GM23338 (cell line): ENCODE measurements around the gene BMF. TPM values are rescaled to one million over a fixed set of nuclear protein-coding genes. Genes with fewer than 3 reads are reported as not detected.

ENCODE experiments used
- CTCF ChIP-seq, 2 experiments: fragments of 200-600 bp in 1 of 2; sonication (generic) in 1 of 2; conservative IDR thresholded peaks; 2 replicates each; pipeline versions ENCODE4 v1.5.1 to v1.6.1; 2016 to 2017; ENCODE audit warnings: antibody characterized with exemption in 2 of 2, low read depth in 2 of 2, mild to moderate bottlenecking in 2 of 2, moderate library complexity in 1 of 2
- NANOG ChIP-seq: IDR thresholded peaks from 2 replicates; pipeline ENCODE4 v1.6.1; 2016; ENCODE audit warnings: antibody characterized with exemption, borderline replicate concordance
- REST ChIP-seq: IDR thresholded peaks from one replicate; pipeline ENCODE4 v1.6.1; 2018; ENCODE audit warnings: antibody characterized with exemption; ENCODE audit not compliant: unreplicated experiment
- STAT1 ChIP-seq: IDR thresholded peaks from one replicate; pipeline ENCODE4 v1.6.1; 2016; ENCODE audit warnings: antibody characterized with exemption; ENCODE audit not compliant: unreplicated experiment
- ZNF331 ChIP-seq: fragments of 250-450 bp; sonication (Bioruptor Pico); IDR thresholded peaks from 2 replicates; pipeline ENCODE4 v1.5.0; 2020; ENCODE audit warnings: low read depth, mild to moderate bottlenecking, moderate library complexity
- ZNF462 ChIP-seq: fragments of 250-450 bp; sonication (Bioruptor Pico); IDR thresholded peaks from 2 replicates; pipeline ENCODE4 v1.5.0; 2020; ENCODE audit warnings: mild to moderate bottlenecking, moderate library complexity
- polyA plus RNA-seq: library from polyadenylated mRNA; unstranded; fragments of >200 nt; fragmentation: Nextera tagmentation; extraction: Ambion mirVana; gene quantifications from 2 replicates; pipeline ENCODE4 v1.2.1, GENCODE V29; 2016
- total RNA-seq: library from RNA; depleted of rRNA; stranded (reverse); fragments of >200 nt; shearing (Covaris generic); gene quantifications from 2 replicates; pipeline ENCODE4 v1.2.3, GENCODE V29; 2014

Gene BMF
- total and polyA plus RNA-seq, 2 experiments from 2014 or later = 2.0 to 20.3 TPM

GRCh38 chr15:40054855-40055575 lies 53.7 kb downstream of the BMF start (continued):
- TF ChIP-seq ZNF462 (CRISPR knock-in tag) = no peak
- no peak for TF ChIP-seq NANOG
- no peak for TF ChIP-seq ZNF331
- TF ChIP-seq STAT1 = no peak
- no peak for TF ChIP-seq REST
- TF ChIP-seq CTCF (conservative IDR thresholded peaks at IDR 0.05; ENCODE audit: low read depth in 2 of 2) = no peak
